ENCODE results near the gene GCNT1. TPM values are rescaled to one million over a fixed set of nuclear protein-coding genes. Genes with fewer than 3 reads are reported as not detected.
"Not testable (repeated sequence)": the region's sequence is repeated elsewhere in the genome, so short reads cannot be mapped to it uniquely, and the experiment has no call there.

GCNT1 gene
- total and polyA plus RNA-seq, 2 experiments from 2014 or later, result 0.22 to 0.66 TPM

- Histone ChIP-seq H3K36me3 (no peaks in the 10 kb centered on the region), H3K4me1 (ENCODE audit: low read depth) (no peaks in the 10 kb centered on the region), H3K9me3 (ENCODE audit: low read depth) (no peaks in the 10 kb centered on the region), H3K4me3 (no peak overlapping the region), H3K27me3 (no peaks in the 10 kb centered on the region), H3K27ac (no peak overlapping the region)
- no peak for DNase-seq (ENCODE audit: low read depth in 1 of 2, low spot score in 1 of 2)
- no peak for TF ChIP-seq CTCF (IDR thresholded peaks at IDR 0.05; ENCODE audit: low read depth, low read length)
Observed at GRCh38 chr9:76425677-76426453, 33.1 kb upstream of the GCNT1 start.

GRCh38 chr9:76426807-76427419 is 32.1 kb upstream of the GCNT1 start:
- no peak overlapping the region for H3K27ac ChIP-seq
- H3K4me1 ChIP-seq (ENCODE audit: low read depth), result no peaks in the 10 kb centered on the region
- H3K36me3 ChIP-seq, result no peaks in the 10 kb centered on the region
- no peak for TF ChIP-seq CTCF (IDR thresholded peaks at IDR 0.05; ENCODE audit: low read depth, low read length)
- H3K9me3 ChIP-seq (ENCODE audit: low read depth), result no peaks in the 10 kb centered on the region
- no peak overlapping the region for H3K4me3 ChIP-seq
- no peaks in the 10 kb centered on the region for H3K27me3 ChIP-seq
- no peak for DNase-seq (ENCODE audit: low read depth in 1 of 2, low spot score in 1 of 2)

- no peak for DNase-seq (ENCODE audit: low read depth in 1 of 2, low spot score in 1 of 2)
- no peak for TF ChIP-seq CTCF (IDR thresholded peaks at IDR 0.05; ENCODE audit: low read depth, low read length)
- no peaks in the 10 kb centered on the region for H3K4me1 ChIP-seq (ENCODE audit: low read depth)
Observed at GRCh38 chr9:76431601-76432000, 27.4 kb upstream of the GCNT1 start.

GRCh38 chr9:76433406-76433805 is 25.6 kb upstream of the GCNT1 start:
- Histone ChIP-seq H3K4me3 (no peak overlapping the region), H3K27me3 (no peaks in the 10 kb centered on the region), H3K9me3 (ENCODE audit: low read depth) (no peaks in the 10 kb centered on the region), H3K4me1 (ENCODE audit: low read depth) (no peaks in the 10 kb centered on the region), H3K36me3 (no peaks in the 10 kb centered on the region), H3K27ac (no peak overlapping the region)
- TF ChIP-seq CTCF (IDR thresholded peaks at IDR 0.05; ENCODE audit: low read depth, low read length), result no peak
- no peak for DNase-seq (ENCODE audit: low read depth in 1 of 2, low spot score in 1 of 2)

More at GRCh38 chr9:76431601-76432000, 27.4 kb upstream of the GCNT1 start:
- no peak overlapping the region for H3K4me3 ChIP-seq
- no peak overlapping the region for H3K27ac ChIP-seq
- H3K9me3 ChIP-seq (ENCODE audit: low read depth), result no peaks in the 10 kb centered on the region
- no peaks in the 10 kb centered on the region for H3K27me3 ChIP-seq
- no peaks in the 10 kb centered on the region for H3K36me3 ChIP-seq

GRCh38 chr9:76433836-76434235 is 25.1 kb upstream of the GCNT1 start:
- no peaks in the 10 kb centered on the region for H3K4me1 ChIP-seq (ENCODE audit: low read depth)
- no peaks in the 10 kb centered on the region for H3K27me3 ChIP-seq
- TF ChIP-seq CTCF (IDR thresholded peaks at IDR 0.05; ENCODE audit: low read depth, low read length), result no peak
- H3K4me3 ChIP-seq, result no peak overlapping the region
- H3K27ac ChIP-seq, result no peak overlapping the region
- no peaks in the 10 kb centered on the region for H3K36me3 ChIP-seq
- no peaks in the 10 kb centered on the region for H3K9me3 ChIP-seq (ENCODE audit: low read depth)
- no peak for DNase-seq (ENCODE audit: low read depth in 1 of 2, low spot score in 1 of 2)

GRCh38 chr9:76434897-76435296 is 24.1 kb upstream of the GCNT1 start:
- not testable (repeated sequence) for H3K36me3 ChIP-seq; H3K27me3 ChIP-seq; H3K4me3 ChIP-seq; H3K27ac ChIP-seq; H3K4me1 ChIP-seq (ENCODE audit: low read depth); DNase-seq (ENCODE audit: low read depth in 1 of 2, low spot score in 1 of 2); H3K9me3 ChIP-seq (ENCODE audit: low read depth)

GRCh38 chr9:76437017-76437699 is 21.8 kb upstream of the GCNT1 start:
- H3K36me3 ChIP-seq, result not testable (repeated sequence)

More at GRCh38 chr9:76437017-76437699, 21.8 kb upstream of the GCNT1 start:
- H3K9me3 ChIP-seq (ENCODE audit: low read depth); H3K27ac ChIP-seq; H3K4me1 ChIP-seq (ENCODE audit: low read depth); DNase-seq (ENCODE audit: low read depth in 1 of 2, low spot score in 1 of 2); H3K27me3 ChIP-seq; H3K4me3 ChIP-seq: not testable (repeated sequence)

Data from cardiac muscle cell (in vitro differentiated cells and primary cell).